Loucy (cell line): ENCODE results near the gene STUM.

Source experiments
- H2AFZ ChIP-seq: fragments of 200-600 bp; sonication (generic); 2 replicates; pipeline ENCODE4 v1.6.0; 2016; ENCODE audit warnings: antibody characterized with exemption, mild to moderate bottlenecking, low read length, moderate library complexity
- H3F3A ChIP-seq: fragments of 200-600 bp; 2 replicates; pipeline ENCODE4 v1.6.0; 2016; ENCODE audit warnings: antibody characterized with exemption, low read depth, mild to moderate bottlenecking
- H3K27me3 ChIP-seq: fragments of 200-600 bp; sonication (generic); 2 replicates; pipeline ENCODE4 v1.6.1; 2014; ENCODE audit warnings: low read length, mild to moderate bottlenecking; ENCODE audit not compliant: insufficient read depth, poor library complexity, severe bottlenecking
- H3K36me3 ChIP-seq: fragments of 200-600 bp; sonication (generic); 2 replicates; pipeline ENCODE4 v1.6.1; 2016; ENCODE audit warnings: low read length; ENCODE audit not compliant: insufficient read depth
- H3K4me1 ChIP-seq: fragments of 200-600 bp; sonication (generic); 2 replicates; pipeline ENCODE4 v1.5.1; 2014; ENCODE audit warnings: low read length, mild to moderate bottlenecking; ENCODE audit not compliant: insufficient read depth, poor library complexity, severe bottlenecking
- H3K4me2 ChIP-seq: fragments of 200-600 bp; sonication (generic); 2 replicates; pipeline ENCODE4 v1.6.0; 2014; ENCODE audit warnings: antibody characterized with exemption, low read length, low read depth, mild to moderate bottlenecking; ENCODE audit not compliant: poor library complexity, severe bottlenecking
- H3K4me3 ChIP-seq: fragments of 200-600 bp; sonication (generic); 2 replicates; pipeline ENCODE4 v1.5.1; 2014; ENCODE audit warnings: low read length, mild to moderate bottlenecking, mixed read lengths; ENCODE audit not compliant: poor library complexity, severe bottlenecking
- H3K79me2 ChIP-seq: fragments of 200-600 bp; sonication (generic); 2 replicates; pipeline ENCODE4 v1.6.1; 2014; ENCODE audit warnings: low read length; ENCODE audit not compliant: insufficient read depth
- H3K9ac ChIP-seq: fragments of 200-600 bp; sonication (generic); 2 replicates; pipeline ENCODE4 v1.6.0; 2014; ENCODE audit warnings: mild to moderate bottlenecking, low read depth, low read length, moderate library complexity; ENCODE audit not compliant: poor library complexity, severe bottlenecking
- H3K9me2 ChIP-seq: fragments of 200-600 bp; sonication (generic); replicated peaks from 2 replicates; pipeline ENCODE4 v1.6.1; 2016; ENCODE audit warnings: low read depth, low read length, mixed read lengths
- H3K9me3 ChIP-seq: fragments of 200-600 bp; sonication (generic); 2 replicates; pipeline ENCODE4 v1.6.1; 2014; ENCODE audit warnings: mild to moderate bottlenecking, antibody characterized with exemption, low read length, low read depth; ENCODE audit not compliant: insufficient read depth
- H4K20me1 ChIP-seq: fragments of 200-600 bp; sonication (generic); 2 replicates; pipeline ENCODE4 v1.6.0; 2014; ENCODE audit warnings: antibody characterized with exemption, low read length, mild to moderate bottlenecking; ENCODE audit not compliant: insufficient read depth, poor library complexity, severe bottlenecking
- CTCF ChIP-seq: fragments of 200-600 bp; sonication (generic); conservative IDR thresholded peaks from 2 replicates; pipeline ENCODE4 v1.5.1; 2014; ENCODE audit warnings: mild to moderate bottlenecking, antibody characterized with exemption, low read length
- EZH2phosphoT487 ChIP-seq: fragments of 200-600 bp; IDR thresholded peaks from 2 replicates; pipeline ENCODE4 v1.6.1; 2018; ENCODE audit warnings: antibody characterized with exemption, mild to moderate bottlenecking, moderate library complexity, borderline replicate concordance

STUM gene

GRCh38 chr1:226563666-226564065, 15.1 kb downstream of the STUM start:
- Histone ChIP-seq H4K20me1 (no peaks in the 10 kb centered on the region), H3F3A (no peaks in the 10 kb centered on the region), H3K4me2 (no peak overlapping the region), H2AFZ (no peak overlapping the region), H3K4me3 (no peak overlapping the region), H3K79me2 (no peaks in the 10 kb centered on the region), H3K4me1 (no peaks in the 10 kb centered on the region), H3K27me3 (no peaks in the 10 kb centered on the region), H3K9me3 (no peaks in the 10 kb centered on the region), H3K9me2 (no peaks in the 10 kb centered on the region), H3K9ac (no peak overlapping the region), H3K36me3 (no peaks in the 10 kb centered on the region)
- TF ChIP-seq EZH2phosphoT487 (no peak), CTCF (no peak)

GRCh38 chr1:226565476-226565875, 16.9 kb downstream of the STUM start:
- Histone ChIP-seq H3K9me3 (no peaks in the 10 kb centered on the region), H4K20me1 (no peaks in the 10 kb centered on the region), H3K79me2 (no peaks in the 10 kb centered on the region), H2AFZ (no peak overlapping the region), H3K9me2 (no peaks in the 10 kb centered on the region), H3F3A (no peaks in the 10 kb centered on the region), H3K27me3 (no peaks in the 10 kb centered on the region), H3K4me2 (no peak overlapping the region), H3K4me1 (no peaks in the 10 kb centered on the region), H3K4me3 (no peak overlapping the region), H3K36me3 (no peaks in the 10 kb centered on the region), H3K9ac (no peak overlapping the region)
- TF ChIP-seq EZH2phosphoT487 (no peak), CTCF (no peak)

- no peaks in the 10 kb centered on the region for H3K4me1 ChIP-seq
- no peaks in the 10 kb centered on the region for H3K27me3 ChIP-seq
- H3K9me2 ChIP-seq = no peaks in the 10 kb centered on the region
- H3F3A ChIP-seq = no peaks in the 10 kb centered on the region
- no peak overlapping the region for H2AFZ ChIP-seq
- no peaks in the 10 kb centered on the region for H4K20me1 ChIP-seq
- H3K4me2 ChIP-seq = no peak overlapping the region
- H3K9ac ChIP-seq = no peak overlapping the region
- H3K4me3 ChIP-seq = no peak overlapping the region
- TF ChIP-seq CTCF (no peak), EZH2phosphoT487 (no peak)
- H3K9me3 ChIP-seq = no peaks in the 10 kb centered on the region
- no peaks in the 10 kb centered on the region for H3K79me2 ChIP-seq
- no peaks in the 10 kb centered on the region for H3K36me3 ChIP-seq
Observed at GRCh38 chr1:226566234-226566633, 17.7 kb downstream of the STUM start.
